GM18499 (cell line): Measurements from ENCODE around the gene TMEM163.
"Not testable (repeated sequence)": the region's sequence is repeated elsewhere in the genome, so short reads cannot be mapped to it uniquely, and the experiment has no call there.

Experiments used
- ATAC-seq: cut with Tn5 transposase; IDR thresholded peaks from one replicate; pipeline ENCODE4 v1.9.1; 2021; ENCODE audit warnings: moderate number of reproducible peaks; ENCODE audit not compliant: insufficient read depth, unreplicated experiment

TMEM163 gene

DNA sequence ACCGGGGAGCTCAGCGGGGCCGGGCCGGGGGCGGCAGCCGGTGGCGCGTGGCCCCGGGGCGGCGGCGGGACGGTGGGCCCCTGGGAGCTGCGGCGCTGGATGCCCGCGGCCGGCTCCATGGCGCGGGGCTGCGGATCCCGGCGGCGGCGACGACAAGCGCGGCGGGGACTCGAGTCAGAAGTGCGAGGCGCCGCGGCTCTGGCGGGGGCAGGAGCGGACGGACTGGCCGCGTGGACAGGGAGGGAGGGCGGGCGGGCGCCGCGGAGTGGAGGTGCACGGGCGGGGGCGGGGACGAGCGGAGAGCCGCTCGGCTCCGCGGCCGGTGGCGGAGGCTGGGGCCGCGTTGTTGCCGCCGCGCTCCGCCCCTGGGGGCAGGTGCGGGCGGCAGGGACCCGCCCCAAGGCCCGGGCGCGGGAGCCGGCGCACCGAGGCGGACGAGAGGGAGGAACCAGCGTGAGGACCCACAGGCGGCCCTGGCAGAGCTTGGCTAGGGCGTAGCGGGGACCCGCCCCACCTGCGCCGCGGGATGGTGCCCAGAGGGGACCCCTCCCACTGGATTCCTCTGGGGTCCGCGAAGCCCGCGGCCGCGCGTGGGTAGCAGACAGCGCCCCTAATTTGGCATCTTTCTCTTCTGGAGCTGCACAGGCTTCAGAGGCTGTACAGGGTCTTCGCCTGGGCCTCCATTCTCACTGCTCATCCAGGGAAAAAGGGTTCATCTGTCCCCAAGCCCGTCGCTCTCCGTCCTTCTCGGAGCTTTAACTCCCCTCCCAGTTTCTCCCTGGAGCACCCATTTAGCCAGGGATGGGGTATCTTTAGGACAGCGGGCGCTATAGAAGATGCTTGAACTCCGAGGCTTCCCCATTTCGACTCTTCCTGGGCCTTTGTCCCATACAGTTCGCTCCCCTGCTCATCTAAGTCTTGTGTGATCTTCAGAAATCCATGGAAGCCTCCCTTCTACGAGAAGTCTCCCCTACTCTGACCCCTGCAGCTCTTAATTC lies at the start of gene TMEM163:
Gene TMEM163 (minus strand): TSS at position 184 of the 998 bp plus-strand sequence.
- no peak for ATAC-seq

DNA sequence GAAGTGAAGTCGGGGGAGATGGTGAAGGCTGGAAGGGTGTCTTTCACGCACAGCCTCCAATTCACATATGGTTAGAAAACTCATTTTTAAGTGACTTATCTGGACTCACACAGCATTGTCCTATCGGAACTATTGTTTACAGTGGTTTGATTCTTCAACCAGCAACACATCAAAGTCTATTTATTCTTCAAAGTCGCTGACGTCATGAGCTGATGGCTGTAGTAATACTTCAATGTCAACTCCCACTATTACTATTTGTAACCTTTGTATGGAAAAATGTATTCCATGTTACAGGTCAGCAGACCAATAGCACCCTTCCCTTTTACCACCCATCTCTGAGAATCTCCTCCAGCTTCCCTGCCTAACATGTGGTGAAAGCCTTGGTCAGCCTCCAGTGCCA lies 47.8 kb upstream of the TMEM163 start:
- ATAC-seq, result no peak

DNA sequence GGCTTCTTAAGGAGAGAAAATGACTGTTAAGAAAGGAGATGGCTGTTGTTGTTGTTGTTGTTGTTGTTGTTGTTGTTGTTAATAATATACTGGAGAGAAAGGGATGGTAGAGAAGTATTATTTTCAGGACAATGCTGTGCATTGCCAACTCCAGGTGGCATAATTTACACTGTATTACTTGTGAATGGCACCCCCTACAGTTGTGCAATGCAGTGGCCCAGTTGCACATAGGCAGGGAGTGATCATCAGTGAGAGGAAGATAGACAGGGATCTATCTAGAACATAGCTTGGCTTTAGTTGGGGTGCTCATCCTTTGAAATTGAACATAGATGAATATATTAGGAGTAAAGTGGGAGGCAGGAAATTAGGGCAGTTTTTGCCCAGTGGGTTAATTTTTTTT lies 47.2 kb upstream of the TMEM163 start:
- no peak for ATAC-seq

DNA sequence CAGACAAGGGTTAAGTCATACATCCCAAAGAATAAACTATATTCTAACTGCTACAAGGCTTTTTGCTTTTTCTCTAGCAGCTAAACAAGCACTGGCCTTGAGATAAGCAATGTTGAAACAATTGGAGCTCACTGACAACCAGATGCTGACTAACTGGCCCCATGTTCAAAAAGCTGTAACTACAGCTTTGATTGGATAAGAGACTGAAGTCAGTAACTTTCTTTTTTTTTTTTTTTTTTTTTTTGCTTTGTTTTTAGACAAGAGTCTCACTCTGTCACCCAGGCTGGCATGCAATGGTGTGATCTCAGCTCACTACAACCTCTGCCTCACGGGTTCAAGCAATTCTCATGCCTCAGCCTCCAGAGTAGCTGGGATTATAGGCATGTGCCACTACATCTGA lies 45.4 kb upstream of the TMEM163 start:
- ATAC-seq, result no peak

DNA sequence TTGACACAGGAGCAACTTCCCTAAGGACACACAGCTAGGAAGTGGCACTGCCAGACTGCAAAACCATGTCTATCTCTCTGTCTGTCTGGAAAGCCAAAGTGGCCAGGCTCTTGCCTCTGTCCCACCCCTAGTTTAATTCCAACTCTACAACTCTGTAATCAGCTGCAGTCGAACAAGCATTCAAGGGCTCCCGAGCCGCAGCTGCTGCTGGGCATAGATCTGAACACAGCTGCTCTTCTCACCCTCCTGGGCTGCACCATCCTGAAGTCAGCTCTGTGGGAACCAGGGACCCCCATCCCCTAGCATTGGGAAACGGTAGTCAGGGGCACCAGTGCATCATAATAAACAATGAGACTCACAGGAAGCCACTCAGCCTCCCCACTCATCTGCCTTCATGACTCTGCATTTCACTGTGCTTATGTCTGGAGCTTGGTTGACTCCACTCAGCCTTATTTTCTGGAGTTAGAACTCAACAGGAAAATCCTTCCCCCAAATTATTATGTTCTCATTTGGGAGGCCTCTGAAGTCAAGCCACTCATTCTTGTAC lies 44.4 kb upstream of the TMEM163 start:
- no peak for ATAC-seq

DNA sequence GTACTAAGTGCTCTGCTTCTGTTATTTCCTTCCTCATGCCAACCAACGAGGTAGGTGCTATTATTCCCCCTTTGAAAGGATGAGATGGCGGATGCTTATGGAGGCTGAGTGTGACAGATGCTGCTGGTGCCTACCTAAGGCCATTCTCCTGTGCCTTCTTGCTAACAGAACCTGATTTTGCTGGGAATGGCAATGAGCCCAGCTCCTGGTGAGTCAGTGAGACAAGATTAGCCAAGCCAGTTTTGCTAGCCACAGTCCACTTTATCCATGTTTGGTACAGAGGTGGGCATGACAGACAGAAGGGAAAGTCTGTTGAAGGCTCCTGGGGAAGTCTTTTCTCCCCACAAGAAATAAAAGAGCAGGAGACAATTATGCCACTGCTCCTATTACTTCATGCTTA lies 43.7 kb upstream of the TMEM163 start:
- no peak for ATAC-seq

DNA sequence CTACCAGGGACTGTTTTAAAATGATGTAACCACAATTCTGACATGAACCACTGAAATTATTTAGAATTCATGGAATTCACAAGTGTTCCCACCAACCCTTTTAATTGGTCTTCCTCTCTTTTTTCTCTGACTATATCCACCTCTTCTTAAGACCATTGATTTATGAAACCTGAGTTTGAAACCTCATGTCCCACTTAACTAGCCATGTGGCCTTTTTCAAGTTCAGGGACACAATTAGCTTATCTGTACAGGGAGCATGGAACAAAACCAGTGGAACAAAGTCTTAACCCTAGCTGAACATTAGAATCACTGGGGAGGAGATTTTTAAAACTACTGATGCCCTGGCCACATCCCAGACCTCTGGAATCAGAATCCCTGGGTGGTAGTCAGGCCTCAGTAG lies 41.6 kb upstream of the TMEM163 start:
- no peak for ATAC-seq

DNA sequence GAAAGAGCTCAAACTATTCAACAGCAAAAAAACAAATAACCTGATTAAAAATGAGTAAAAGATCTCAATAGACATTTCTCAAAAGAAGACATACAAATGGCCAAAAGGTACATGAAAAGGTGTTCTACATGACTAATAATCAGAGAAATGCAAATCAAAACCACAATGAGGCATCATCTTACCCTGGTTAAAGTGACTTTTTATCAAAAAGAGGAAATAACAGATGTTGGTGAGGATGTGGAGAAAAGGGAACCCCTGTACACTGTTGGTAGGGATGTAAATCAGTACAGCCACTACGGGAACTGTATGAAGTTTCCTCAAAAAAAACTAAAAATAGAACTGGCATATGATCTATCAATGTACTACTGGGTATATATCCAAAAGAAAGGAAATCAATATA lies 39.8 kb upstream of the TMEM163 start:
- peak; percentile 92 for ATAC-seq

DNA sequence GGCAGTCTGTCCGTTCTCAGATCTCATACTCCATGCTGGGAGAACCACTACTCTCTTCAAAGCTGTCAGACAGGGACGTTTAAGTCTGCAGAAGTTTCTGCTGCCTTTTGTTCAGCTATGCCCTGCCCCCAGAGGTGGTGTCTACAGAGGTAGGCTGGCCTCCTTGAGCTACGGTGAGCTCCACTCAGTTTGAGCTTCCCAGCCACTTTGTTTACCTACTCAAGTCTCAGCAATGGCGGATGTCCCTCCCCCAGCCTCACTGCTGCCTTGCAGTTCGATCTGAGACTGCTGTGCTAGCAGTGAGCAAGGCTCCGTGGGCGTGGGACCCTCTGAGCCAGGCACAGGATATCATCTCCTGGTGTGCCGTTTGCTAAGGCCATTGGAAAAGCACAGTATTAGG lies 33.2 kb upstream of the TMEM163 start:
- ATAC-seq, result not testable (repeated sequence)

DNA sequence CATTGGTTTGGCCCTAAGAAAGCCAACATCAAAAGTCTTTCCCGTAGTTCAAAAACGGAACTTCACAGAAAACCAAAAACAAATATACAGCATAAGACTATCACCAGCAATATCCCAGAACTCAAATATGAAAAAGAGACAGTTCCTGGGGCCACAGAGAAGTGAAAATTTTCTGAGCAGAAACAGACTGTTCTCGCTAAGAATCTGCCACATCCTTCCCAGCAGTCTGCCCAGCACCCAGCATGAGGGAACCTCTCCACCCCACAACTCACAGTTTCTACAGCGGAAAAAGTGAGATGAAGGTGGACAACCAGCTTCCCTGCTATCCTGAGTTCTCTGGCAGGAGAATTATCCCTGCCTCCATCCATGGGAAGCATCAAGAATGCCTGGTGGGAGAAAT lies 26.7 kb upstream of the TMEM163 start:
- no peak for ATAC-seq

DNA sequence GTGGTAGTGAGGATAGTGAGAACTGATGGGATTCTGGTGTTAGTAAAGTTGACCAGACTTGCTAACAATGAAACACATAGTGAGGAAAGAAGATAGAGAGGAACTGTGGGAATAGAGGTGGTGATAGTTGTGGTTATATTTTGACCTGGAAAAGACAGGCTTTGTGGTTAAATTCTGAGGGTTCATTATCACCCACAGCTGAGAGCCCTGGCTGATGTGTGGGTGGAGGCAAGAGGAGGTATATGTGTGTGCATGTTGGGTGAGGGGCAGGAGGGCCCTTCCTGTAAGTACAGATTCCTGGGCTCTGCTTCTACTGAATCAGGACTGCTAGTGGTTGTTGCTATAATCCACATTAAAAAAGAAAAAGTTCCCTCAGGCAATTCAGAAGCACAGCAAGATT lies 26.2 kb upstream of the TMEM163 start:
- no peak for ATAC-seq

DNA sequence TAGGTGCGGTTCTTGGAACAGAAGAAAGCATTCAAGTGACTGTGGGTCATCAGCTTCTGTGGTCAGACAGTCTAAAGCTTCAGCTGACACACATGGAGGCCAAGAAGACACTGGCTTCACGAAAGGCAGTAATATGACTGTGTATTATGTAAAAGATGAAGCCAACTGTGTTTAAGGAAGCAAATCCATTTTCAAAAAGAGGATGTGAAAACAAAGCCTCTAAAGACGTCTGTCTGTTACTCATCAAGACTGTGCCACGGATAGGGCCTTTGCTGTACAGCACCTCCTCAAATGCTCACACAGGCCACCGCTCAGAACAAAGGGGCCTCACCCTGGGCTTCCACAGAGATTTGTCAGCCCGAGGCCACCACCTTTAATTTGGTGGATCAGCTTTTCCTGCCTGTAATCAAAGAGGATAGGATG lies 21.1 kb upstream of the TMEM163 start:
- ATAC-seq, result peak; percentile 97

DNA sequence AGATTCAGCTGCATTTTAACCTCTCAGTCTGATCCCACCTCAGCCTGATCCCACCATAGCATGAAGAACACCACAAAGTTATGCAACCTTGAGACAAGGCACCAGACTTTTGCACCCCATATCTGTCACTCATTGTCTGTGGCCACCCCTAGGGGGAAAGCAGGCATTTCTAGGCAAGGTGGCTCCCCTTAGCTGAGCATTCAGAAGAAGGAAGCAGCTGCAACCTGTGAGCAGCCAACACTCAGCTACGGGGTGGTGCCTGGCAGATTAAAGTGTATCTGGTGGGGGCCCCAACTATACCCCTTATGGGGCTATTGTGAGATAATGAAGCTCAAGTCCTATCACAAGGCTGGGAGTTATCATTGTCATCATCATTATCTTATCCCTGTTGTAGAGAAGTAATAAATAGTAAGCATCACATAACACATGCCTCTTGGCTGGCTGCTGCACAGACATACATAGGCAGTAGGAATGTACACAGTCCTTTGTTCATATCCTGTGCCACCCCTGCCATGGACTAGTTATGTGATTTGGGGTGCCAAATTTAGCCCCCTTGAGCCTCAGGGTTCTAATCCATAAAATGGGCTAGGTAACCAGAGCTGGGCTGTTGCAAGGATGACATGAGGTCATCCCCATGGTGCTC lies 20.6 kb upstream of the TMEM163 start:
- ATAC-seq, result no peak

DNA sequence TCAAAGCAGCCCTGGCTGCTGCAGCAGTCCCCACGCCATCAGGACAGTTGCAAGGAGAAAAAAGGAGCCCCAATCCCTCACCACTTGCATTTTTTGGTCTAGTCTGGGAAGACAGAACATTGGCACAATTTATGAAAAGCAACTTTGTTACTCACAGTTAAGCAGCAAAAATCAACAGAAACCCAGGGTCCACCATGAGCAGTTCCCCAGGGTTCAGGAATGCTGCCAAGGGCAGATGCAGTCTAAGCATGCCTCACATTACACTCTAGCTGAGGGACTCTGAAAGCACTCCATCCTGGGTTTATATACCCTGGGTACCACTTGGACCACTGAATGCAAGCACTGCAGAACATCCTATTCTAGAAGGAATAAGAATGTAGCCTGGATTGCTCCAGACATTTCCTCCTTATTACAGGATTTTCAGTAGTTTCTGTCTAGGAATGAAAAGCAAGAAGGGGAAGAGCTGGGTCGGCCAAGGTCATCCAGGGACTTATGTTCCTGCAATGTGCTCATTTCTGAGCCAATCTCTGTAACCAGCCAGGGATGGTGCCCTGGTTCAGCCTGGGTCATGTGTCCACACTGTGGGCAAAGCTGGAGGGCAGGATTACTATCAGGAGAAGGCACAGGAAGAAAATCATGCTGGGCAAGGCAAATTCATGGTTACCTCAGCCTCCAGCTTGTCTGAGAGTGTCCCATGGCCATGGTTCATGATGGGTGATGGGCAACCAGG lies 19.5 kb upstream of the TMEM163 start:
- no peak for ATAC-seq

DNA sequence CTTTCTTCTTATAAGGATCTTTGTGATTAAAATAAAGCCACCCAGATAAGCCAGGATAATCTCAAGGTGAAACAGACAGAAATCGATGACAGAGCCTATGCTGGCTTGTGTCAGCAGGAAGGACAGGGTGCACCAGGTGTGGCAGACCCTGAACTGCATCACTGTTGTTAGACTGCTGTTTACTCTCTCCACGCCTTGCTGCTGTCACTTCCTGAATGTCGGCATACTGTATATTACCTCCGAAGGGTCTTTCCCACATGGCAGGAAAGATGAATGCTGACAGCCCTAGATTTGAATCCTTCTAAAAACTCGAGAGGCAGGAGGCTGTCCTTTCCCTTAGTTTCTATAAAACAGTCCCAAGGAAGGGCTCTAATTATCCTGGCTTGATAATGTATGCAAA lies 18.9 kb upstream of the TMEM163 start:
- no peak for ATAC-seq

DNA sequence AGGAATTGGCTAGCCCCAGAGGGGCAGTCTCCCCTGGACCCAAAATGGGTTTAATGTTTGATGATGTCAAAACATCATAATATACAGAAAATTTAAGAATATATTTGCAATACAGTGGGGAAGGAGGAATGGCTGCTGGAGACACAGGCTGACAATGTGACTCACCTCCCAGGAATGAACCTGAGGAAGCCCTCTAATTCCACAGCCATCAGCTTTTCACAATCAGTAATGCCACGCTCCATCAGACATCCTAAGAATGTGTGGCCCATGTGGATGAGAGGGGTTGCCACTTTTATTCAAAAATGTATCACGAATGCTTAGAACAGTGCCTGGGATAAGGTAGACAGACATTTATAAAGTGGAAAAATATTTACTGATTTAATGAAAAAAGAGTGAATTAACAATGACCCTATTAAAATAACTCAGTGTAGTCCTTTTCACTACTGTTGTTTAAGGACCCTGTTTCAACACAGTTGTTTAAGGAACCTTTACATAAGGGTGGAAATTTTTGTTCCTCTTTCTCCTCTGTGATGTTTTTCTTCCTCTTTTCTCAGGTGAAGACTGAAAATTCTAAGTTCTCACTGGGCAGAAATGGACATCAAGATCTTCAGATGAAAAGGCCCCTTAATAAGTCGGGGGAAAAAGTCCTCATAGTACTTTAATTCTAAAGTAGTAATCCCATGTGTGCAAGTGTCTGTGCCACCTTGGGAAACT lies 17.5 kb upstream of the TMEM163 start:
- ATAC-seq, result no peak

DNA sequence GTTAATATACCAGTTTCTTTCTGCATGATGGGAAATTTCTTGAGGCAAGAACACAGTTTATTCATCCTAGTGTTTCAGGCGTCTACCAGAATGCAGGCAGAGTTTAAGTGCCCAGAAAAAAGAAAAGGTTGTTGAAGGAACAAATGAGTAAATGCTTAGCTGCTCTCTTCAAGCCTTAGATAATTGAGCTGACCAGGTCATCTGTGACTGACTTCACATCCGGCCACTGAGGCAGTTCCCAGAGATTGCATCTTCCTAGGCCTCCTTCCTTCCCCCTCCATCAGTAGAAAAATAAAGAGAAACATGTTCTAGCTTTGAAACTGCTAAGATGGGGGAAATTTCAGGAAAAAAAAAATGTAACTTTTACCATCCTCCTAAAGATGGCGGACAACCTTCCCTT lies 9.4 kb upstream of the TMEM163 start:
- ATAC-seq, result no peak

DNA sequence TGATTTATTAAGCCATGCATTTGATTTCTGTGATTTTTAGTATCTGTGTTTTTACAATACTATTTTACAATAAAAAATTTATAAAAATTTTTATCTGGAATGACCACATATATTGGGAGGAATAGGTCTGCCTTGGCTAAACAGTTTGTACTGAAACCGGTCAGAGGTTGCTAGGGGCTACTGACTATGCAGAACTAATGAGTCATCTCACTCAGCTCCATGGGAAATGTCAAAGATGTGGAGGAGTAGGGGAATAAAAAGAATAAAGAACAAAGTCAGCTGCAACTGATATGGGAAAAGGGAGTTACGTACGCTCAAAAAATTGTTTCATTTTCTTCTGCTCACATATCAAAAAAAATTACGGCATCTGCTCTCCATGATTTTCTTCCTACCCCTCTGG lies 8.6 kb upstream of the TMEM163 start:
- ATAC-seq, result no peak

DNA sequence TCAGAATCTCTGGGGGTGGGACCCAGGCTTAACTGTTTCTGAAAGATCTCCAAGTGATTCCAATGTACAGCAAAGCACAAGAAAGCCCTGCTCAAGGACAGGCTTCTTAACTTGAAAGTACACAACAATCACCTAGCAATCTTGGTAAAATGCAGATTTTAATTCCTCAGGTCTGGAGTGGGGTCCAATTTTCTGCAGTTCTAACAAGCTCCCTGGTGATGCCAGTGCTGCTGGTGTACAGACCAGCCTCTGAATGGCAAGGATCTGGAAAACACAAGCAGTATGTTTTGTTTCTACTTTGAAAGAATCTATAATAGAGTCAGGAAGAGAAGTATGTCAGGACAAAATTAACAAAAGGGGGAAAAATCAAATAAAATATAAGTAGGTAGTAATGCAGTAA lies 7.8 kb upstream of the TMEM163 start:
- ATAC-seq, result no peak

DNA sequence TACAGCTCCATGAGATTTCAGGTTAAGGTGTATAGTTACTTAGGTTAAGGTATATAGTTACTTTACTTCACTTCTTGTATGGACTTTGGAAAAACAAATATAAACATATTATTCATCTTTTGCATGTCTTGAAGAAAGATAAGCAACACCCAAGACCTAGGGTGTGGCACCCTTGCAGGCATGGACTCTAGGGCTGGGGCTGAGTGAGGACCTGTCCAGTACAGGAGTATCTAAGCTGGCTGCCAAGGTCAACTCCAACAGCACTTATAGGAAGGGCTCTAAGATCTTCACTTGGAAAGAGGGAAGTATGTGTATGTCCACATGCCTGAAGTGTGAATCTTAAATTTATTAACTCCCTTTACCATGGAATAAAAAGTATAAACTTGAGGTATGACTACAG lies 7.1 kb upstream of the TMEM163 start:
- no peak for ATAC-seq
